Right lobe of liver (tissue), 6 donors: ENCODE measurements around the gene FAM9A. TPM values are rescaled to one million over a fixed set of nuclear protein-coding genes. Genes with fewer than 3 reads are reported as not detected.
A peak's percentile ranks its signal among the peaks of the same experiment; 100 is the strongest.

Source experiments
- ATAC-seq, 4 donors: fragments of 200-7000 bp; cut with Tn5 transposase; one replicate each; pipeline ENCODE4 v1.9.1; 2020; ENCODE audit warnings: mild to moderate bottlenecking in 4 of 4, moderate library complexity in 4 of 4
- DNase-seq, 3 donors: peaks; one replicate each; pipeline ENCODE4 v3.0.0-alpha.2; 2020
- H3K27ac ChIP-seq, 3 donors: fragments of 200-600 bp; one replicate each; pipeline ENCODE4 v1.8.0; 2022
- H3K27me3 ChIP-seq, 2 donors: fragments of 200-600 bp; one replicate each; pipeline ENCODE4 v1.8.0; 2022
- H3K36me3 ChIP-seq, 4 donors: fragments of 200-600 bp; sonication (generic) in 1 of 4; one replicate each; pipeline versions ENCODE4 v1.5.1 to v1.8.0; 2017 to 2022; ENCODE audit warnings: control low read depth in 1 of 4
- H3K4me1 ChIP-seq, 4 donors: fragments of 200-600 bp; sonication (generic) in 1 of 4; one replicate each; pipeline versions ENCODE4 v1.5.1 to v1.8.0; 2017 to 2022; ENCODE audit warnings: control low read depth in 1 of 4
- H3K4me3 ChIP-seq, 3 donors: fragments of 200-600 bp; one replicate each; pipeline ENCODE4 v1.8.0; 2022
- H3K9me3 ChIP-seq, 4 donors: fragments of 200-600 bp; sonication (generic) in 1 of 4; one replicate each; pipeline versions ENCODE4 v1.5.1 to v1.8.0; 2017 to 2022; ENCODE audit warnings: control low read depth in 1 of 4
- CTCF ChIP-seq, 4 donors: fragments of 200-600 bp in 3 of 4; fragments of 450-650 bp in 1 of 4; IDR thresholded peaks; one replicate each; pipeline versions ENCODE4 v1.5.1 to v1.8.0; 2016 to 2022; ENCODE audit warnings: antibody characterized with exemption in 4 of 4, mild to moderate bottlenecking in 2 of 4
- POLR2A ChIP-seq: fragments of 450-650 bp; IDR thresholded peaks from one replicate; pipeline ENCODE4 v1.6.1; 2017; ENCODE audit warnings: antibody characterized with exemption, mild to moderate bottlenecking
- WGBS: methylation state at CpG from one replicate; pipeline ENCODE4 v1.1.6; 2018; ENCODE audit warnings: low coverage, low lambda C conversion rate; ENCODE audit not compliant: insufficient coverage; ENCODE audit errors: missing lambda C conversion rate; 5-methylcytosine and 5-hydroxymethylcytosine counted together
- intact Hi-C, 2 donors: fragments of 100-400 bp; cut with DNase I; formaldehyde crosslinking; loops; one replicate each; pipeline versions ENCODE4 v1.11.2 to v1.14.1; 2022
- total RNA-seq, 6 experiments: library from RNA; depleted of rRNA in 2 of 6; stranded (reverse); fragments of >200 nt in 2 of 6; fragmentation: NEBNext Ultra II Directional in 3 of 6; extraction: Animal tissue kit (Norgen Biotek cat#: 25700) in 3 of 6; gene quantifications; one replicate each; pipeline versions ENCODE4 v1.1.0 to v1.2.4, GENCODE V29; 2016 to 2023
- donor health status: DM: no; HTN: yes; CAD: no.
- donor health status: DM: no; HTN: no; CAD: no.
- donor health status: DM: no; HTN: no; CAD: no.
- donor health status: DM: no; HTN: yes; CAD: no.
- donor health status: DM: no; HTN: yes; CAD: no.

Gene FAM9A
- total RNA-seq, 6 experiments from 2014 or later = 0.33 TPM; not detected in 5

- intact Hi-C loops = no loop called here
- H3K27me3 ChIP-seq = no peaks in the 10 kb centered on the region
- no peak overlapping the region for H3K27ac ChIP-seq
- 65% methylated on average over 6 of the region's 11 CpGs for WGBS
- TF ChIP-seq CTCF (IDR thresholded peaks at IDR 0.05) (no peak), POLR2A (no peak)
- no peak overlapping the region for H3K4me3 ChIP-seq
- DNase-seq (no peak), ATAC-seq (peak in 1 of 4 donors; percentile 39)
- no peaks in the 10 kb centered on the region for H3K9me3 ChIP-seq
- H3K36me3 ChIP-seq = no peaks in the 10 kb centered on the region
- peaks cover 0 to 14% (median 7%) of the 10 kb centered on the region in 4 donors for H3K4me1 ChIP-seq
These were observed 43.9 kb upstream of the FAM9A start for GRCh38 chrX:8845060-8845459.

- intact Hi-C loops = no loop called here
- no peaks in the 10 kb centered on the region for H3K36me3 ChIP-seq
- H3K4me3 ChIP-seq = no peak overlapping the region
- H3K27me3 ChIP-seq = no peaks in the 10 kb centered on the region
- DNase-seq (no peak), ATAC-seq (no peak)
- peaks cover 0 to 8% (median under 1%) of the 10 kb centered on the region in 4 donors for H3K4me1 ChIP-seq
- no peaks in the 10 kb centered on the region for H3K9me3 ChIP-seq
- no peak overlapping the region for H3K27ac ChIP-seq
- 70% methylated on average over 1 of the region's 1 CpG for WGBS
- no peak for TF ChIP-seq POLR2A
- TF ChIP-seq CTCF (IDR thresholded peaks at IDR 0.05) = no peak
These were observed 43.0 kb upstream of the FAM9A start for GRCh38 chrX:8844157-8844556.

GRCh38 chrX:8841911-8842310 lies 40.7 kb upstream of the FAM9A start:
- TF ChIP-seq POLR2A (no peak), CTCF (IDR thresholded peaks at IDR 0.05) (no peak)
- H3K27ac ChIP-seq = no peak overlapping the region
- DNase-seq (no peak), ATAC-seq (no peak)
- no peaks in the 10 kb centered on the region for H3K9me3 ChIP-seq
- H3K27me3 ChIP-seq = no peaks in the 10 kb centered on the region
- H3K4me1 ChIP-seq = no peaks in the 10 kb centered on the region
- 63% methylated on average over 6 of the region's 6 CpGs for WGBS
- H3K36me3 ChIP-seq = no peaks in the 10 kb centered on the region
- H3K4me3 ChIP-seq = no peak overlapping the region
- intact Hi-C loops = no loop called here

GRCh38 chrX:8834392-8834791 lies 33.2 kb upstream of the FAM9A start:
- ATAC-seq = no peak
- no peaks in the 10 kb centered on the region for H3K36me3 ChIP-seq
- H3K4me3 ChIP-seq = no peak overlapping the region
- DNase-seq = no peak
- intact Hi-C loops = no loop called here
- WGBS = 33% methylated on average over 1 of the region's 1 CpG
- H3K27me3 ChIP-seq = no peaks in the 10 kb centered on the region
- H3K9me3 ChIP-seq = no peaks in the 10 kb centered on the region
- H3K27ac ChIP-seq = no peak overlapping the region
- H3K4me1 ChIP-seq = peaks cover 0 to 12% (median 0%) of the 10 kb centered on the region in 4 donors
- TF ChIP-seq POLR2A (no peak), CTCF (IDR thresholded peaks at IDR 0.05) (no peak)
